K562 (cell line): ENCODE data around the gene ZC3H6. TPM values are rescaled to one million over a fixed set of nuclear protein-coding genes. Genes with fewer than 3 reads are reported as not detected.
A peak's percentile ranks its signal among the peaks of the same experiment; 100 is the strongest.

ENCODE experiments used
- ATAC-seq: fragments of 200-7000 bp; cut with Tn5 transposase; 3 replicates; pipeline ENCODE4 v1.9.1; 2020; ENCODE audit warnings: moderate library complexity
- BruUV-seq: library from RNA; stranded (reverse); fragments of 400-500 nt; replicated peaks from 2 replicates; lab custom pipeline; 2021; lab: Mats Ljungman, UMichigan
- CTCF ChIA-PET: fragments of 300-600 bp; formaldehyde crosslinking; extraction: SDS; loops from one replicate; lab custom pipeline; 2021; ENCODE audit warnings: low intra/inter-chr PET ratio; lab: Yijun Ruan, JAX
- POLR2A ChIA-PET: fragments of 300-600, 350-650 bp; sonication (Branson Sonifier 250); formaldehyde crosslinking; extraction: SDS; loops from one replicate; lab custom pipeline; 2021; ENCODE audit warnings: antibody characterized with exemption, inconsistent platforms; lab: Yijun Ruan, JAX
- DNase-seq, 4 experiments: peaks; one replicate each; pipeline versions ENCODE4 v3.0.0 to v3.0.0-alpha.2; 2011 to 2018; ENCODE audit warnings: low spot score in 3 of 4, mixed read lengths in 3 of 4; ENCODE audit errors: extremely low read depth in 1 of 4
- FAIRE-seq: peaks from 2 replicates; lab custom pipeline; 2011; peaks lifted over from hg19 to GRCh38; lab: Jason Lieb, UNC
- H2AFZ ChIP-seq: 2 replicates; pipeline ENCODE4 v1.6.0; 2011; ENCODE audit warnings: low read depth, low read length, control low read depth, inconsistent platforms
- H3K27ac ChIP-seq: fragments of 200-600 bp; 3 replicates; pipeline ENCODE4 v1.8.0; 2011; ENCODE audit warnings: low read depth, mild to moderate bottlenecking, control low read depth, inconsistent platforms, low read length, moderate library complexity, mixed read lengths; ENCODE audit errors: extremely low read depth
- H3K27me3 ChIP-seq, 2 experiments: fragments of 300-600 bp in 1 of 2; 2 replicates in 1 of 2; 3 replicates in 1 of 2; pipeline versions ENCODE4 v1.6.0 to v1.8.0; 2011; ENCODE audit warnings: inconsistent platforms in 2 of 2, low read length in 2 of 2, mild to moderate bottlenecking in 1 of 2, mixed read lengths in 1 of 2, moderate library complexity in 1 of 2; ENCODE audit not compliant: control insufficient read depth in 2 of 2, insufficient read depth in 2 of 2
- H3K36me3 ChIP-seq: fragments of 300-600 bp; 3 replicates; pipeline ENCODE4 v1.8.0; 2011; ENCODE audit warnings: mild to moderate bottlenecking, low read length, inconsistent platforms; ENCODE audit not compliant: control insufficient read depth, insufficient read depth
- H3K4me1 ChIP-seq, 2 experiments: fragments of 200-600 bp in 1 of 2; replicated peaks in 1 of 2; 2 replicates in 1 of 2; 3 replicates in 1 of 2; pipeline versions ENCODE4 v1.5.1 to v1.8.0; 2011; ENCODE audit warnings: inconsistent platforms in 2 of 2, low read length in 2 of 2, mild to moderate bottlenecking in 1 of 2, mixed read lengths in 1 of 2, moderate library complexity in 1 of 2; ENCODE audit not compliant: control insufficient read depth in 2 of 2, insufficient read depth in 2 of 2
- H3K4me2 ChIP-seq: 2 replicates; pipeline ENCODE4 v1.6.1; 2011; ENCODE audit warnings: low read length, control low read depth, inconsistent platforms, mixed read lengths; ENCODE audit not compliant: insufficient read depth
- H3K4me3 ChIP-seq: fragments of 200-600 bp; sonication (generic), shearing (Covaris generic); 2 replicates; pipeline ENCODE4 v1.5.1; 2016; ENCODE audit warnings: control low read depth, inconsistent platforms
- H3K79me2 ChIP-seq: fragments of 200-600 bp; 3 replicates; pipeline ENCODE4 v1.8.0; 2011; ENCODE audit warnings: low read length, inconsistent platforms; ENCODE audit not compliant: control insufficient read depth, insufficient read depth
- H3K9ac ChIP-seq, 2 experiments: 2 replicates each; pipeline versions ENCODE4 v1.6.0 to v1.6.1; 2011; ENCODE audit warnings: low read depth in 2 of 2, low read length in 2 of 2, control low read depth in 1 of 2, inconsistent platforms in 1 of 2, mild to moderate bottlenecking in 1 of 2, mixed read lengths in 1 of 2; ENCODE audit not compliant: insufficient read depth in 1 of 2
- H3K9me1 ChIP-seq: one replicate; pipeline ENCODE4 v1.6.0; 2011; ENCODE audit warnings: inconsistent platforms, mild to moderate bottlenecking, low read length, moderate library complexity; ENCODE audit not compliant: control insufficient read depth, insufficient read depth
- H3K9me3 ChIP-seq: replicated peaks from 2 replicates; pipeline ENCODE4 v1.5.1; 2011; ENCODE audit warnings: low read depth, low read length, inconsistent platforms; ENCODE audit not compliant: control insufficient read depth, insufficient read depth
- H4K20me1 ChIP-seq: replicated peaks from 2 replicates; pipeline ENCODE4 v1.6.1; 2011; ENCODE audit warnings: low read length, inconsistent platforms, mixed read lengths; ENCODE audit not compliant: control insufficient read depth, insufficient read depth
- CBFA2T2 ChIP-seq: fragments of 450-650 bp; conservative IDR thresholded peaks from 2 replicates; pipeline ENCODE4 v1.6.1; 2017; ENCODE audit warnings: mild to moderate bottlenecking
- CHD2 ChIP-seq: IDR thresholded peaks from 2 replicates; pipeline ENCODE4 v1.6.1; 2011; ENCODE audit warnings: low read depth, low read length
- CSDE1 ChIP-seq, 2 experiments: fragments of 450-650 bp; IDR thresholded peaks; 2 replicates each; pipeline ENCODE4 v1.6.1; 2016; ENCODE audit warnings: mild to moderate bottlenecking in 1 of 2
- CXXC5 ChIP-seq: fragments of 250-450 bp; sonication (Bioruptor Pico); IDR thresholded peaks from 2 replicates; pipeline ENCODE4 v1.8.0; 2022; ENCODE audit warnings: inconsistent platforms, mild to moderate bottlenecking, moderate library complexity
- FOXA3 ChIP-seq, 2 experiments: fragments of 450-650 bp in 1 of 2; sonication (generic) in 1 of 2; formaldehyde crosslinking; IDR thresholded peaks in 1 of 2; conservative IDR thresholded peaks in 1 of 2; 2 replicates each; pipeline versions ENCODE4 v1.4.0 to v1.8.0; 2020 to 2022; ENCODE audit warnings: mild to moderate bottlenecking in 2 of 2, missing genetic modification reagents in 1 of 2
- FOXJ2 ChIP-seq: fragments of 200-800 bp; sonication (Bioruptor generic); IDR thresholded peaks from 2 replicates; pipeline ENCODE4 v1.6.1; 2016; ENCODE audit warnings: missing genetic modification characterization, missing compliant biosample characterization
- MTA3 ChIP-seq: fragments of 450-650 bp; formaldehyde crosslinking; IDR thresholded peaks from 2 replicates; pipeline ENCODE4 v1.6.1; 2017; ENCODE audit warnings: mild to moderate bottlenecking, borderline replicate concordance
- NFE2L1 ChIP-seq: fragments of 450-650 bp; IDR thresholded peaks from 2 replicates; pipeline ENCODE4 v1.6.1; 2016; ENCODE audit warnings: missing genetic modification characterization, low read depth, mild to moderate bottlenecking, missing compliant biosample characterization, moderate library complexity, borderline replicate concordance
- NR0B1 ChIP-seq: fragments of 450-650 bp; IDR thresholded peaks from one replicate; pipeline ENCODE4 v1.6.1; 2018; ENCODE audit warnings: mild to moderate bottlenecking, moderate library complexity; ENCODE audit not compliant: partially characterized antibody
- POLR2AphosphoS5 ChIP-seq: IDR thresholded peaks from 2 replicates; pipeline ENCODE4 v1.6.1; 2011; ENCODE audit warnings: mild to moderate bottlenecking, low read depth, low read length, moderate library complexity; ENCODE audit not compliant: control insufficient read depth, insufficient read depth
- RBM14 ChIP-seq: fragments of 200-400 bp; formaldehyde crosslinking; IDR thresholded peaks from 2 replicates; pipeline ENCODE4 v1.6.1; 2018; ENCODE audit warnings: low read depth, mild to moderate bottlenecking, low read length, moderate library complexity, borderline replicate concordance; ENCODE audit not compliant: insufficient read depth
- SMARCA4 ChIP-seq: fragments of 450-650 bp; IDR thresholded peaks from 2 replicates; pipeline ENCODE4 v1.6.1; 2016
- SMARCA5 ChIP-seq: fragments of 450-650 bp; IDR thresholded peaks from 2 replicates; pipeline ENCODE4 v1.6.1; 2016
- TAF1 ChIP-seq: IDR thresholded peaks from 2 replicates; pipeline ENCODE4 v1.6.1; 2011; ENCODE audit warnings: mild to moderate bottlenecking, low read length, moderate library complexity; ENCODE audit not compliant: insufficient read depth, control insufficient read depth, severe bottlenecking; ENCODE audit errors: extremely low read depth
- TEAD2 ChIP-seq: fragments of 450-650 bp; IDR thresholded peaks from 2 replicates; pipeline ENCODE4 v1.6.1; 2016; ENCODE audit warnings: missing genetic modification characterization, control low read depth, missing compliant biosample characterization
- THRA ChIP-seq: fragments of 450-650 bp; IDR thresholded peaks from 2 replicates; pipeline ENCODE4 v1.6.1; 2017; ENCODE audit warnings: mild to moderate bottlenecking, moderate library complexity
- ZNF121 ChIP-seq: sonication (generic); formaldehyde crosslinking; conservative IDR thresholded peaks from 2 replicates; pipeline ENCODE4 v1.8.0; 2022; ENCODE audit warnings: missing genetic modification reagents
- ZNF589 ChIP-seq: fragments of 200-800 bp; sonication (Bioruptor generic); IDR thresholded peaks from 2 replicates; pipeline ENCODE4 v1.6.1; 2016; ENCODE audit warnings: low read depth, missing genetic modification characterization, missing compliant biosample characterization
- ZNF639 ChIP-seq, 2 experiments: fragments of 200-800 bp in 1 of 2; sonication (Bioruptor generic) in 1 of 2; sonication (generic) in 1 of 2; formaldehyde crosslinking in 1 of 2; IDR thresholded peaks in 1 of 2; conservative IDR thresholded peaks in 1 of 2; 2 replicates each; pipeline versions ENCODE4 v1.5.0 to v1.6.1; 2016 to 2020; ENCODE audit warnings: missing compliant biosample characterization in 1 of 2, missing genetic modification characterization in 1 of 2, missing genetic modification reagents in 1 of 2
- whole genome bisulfite sequencing: fragments of 100-300 bp; shearing (Covaris generic); methylation state at CpG from one replicate; pipeline ENCODE4 v1.1.6; 2016; ENCODE audit warnings: low coverage, mixed read lengths; ENCODE audit not compliant: insufficient coverage; ENCODE audit errors: missing lambda C conversion rate; 5-methylcytosine and 5-hydroxymethylcytosine counted together
- in situ Hi-C: fragments of 300-500 bp; cut with MboI; formaldehyde crosslinking; loops from 4 replicates; pipeline ENCODE4 v1.15.0; 2018; ENCODE audit warnings: inconsistent platforms, mixed read lengths
- intact Hi-C: fragments of 100-400 bp; cut with micrococcal nuclease; formaldehyde crosslinking; loops from 2 replicates; pipeline ENCODE4 v1.14.2; 2022
- polyA plus RNA-seq, 8 experiments: library from polyadenylated mRNA; depleted of rRNA in 4 of 8; stranded (reverse) in 5 of 8; unstranded in 3 of 8; fragments of >200 nt; fragmentation: Nextera tagmentation in 2 of 8; fragmentation: Illumina TruSeq in 1 of 8; extraction: Ambion mirVana in 2 of 8; extraction: Trizol in 1 of 8; gene quantifications; 2 replicates each; pipeline versions ENCODE4 v1.2.1 to v1.2.3, GENCODE V29; 2011 to 2014; ENCODE audit warnings: inconsistent platforms in 1 of 8, missing spikeins in 1 of 8
- total RNA-seq, 7 experiments: library from RNA; depleted of rRNA in 6 of 7; stranded (reverse); fragments of >200 nt in 6 of 7; fragmentation: Illumina TruSeq in 2 of 7; extraction: Trizol in 2 of 7; gene quantifications; 2 replicates each; pipeline versions ENCODE4 v1.2.1 to v1.2.3, GENCODE V29; 2011 to 2021; ENCODE audit warnings: low replicate concordance in 1 of 7

Gene ZC3H6
- total and polyA plus RNA-seq, 9 of the 15 experiments (the other 6 are each of a cell fraction or from before 2014, with no cell fraction given), result 0.45 to 1.9 (median 1.5) TPM

GRCh38 chr2:112272669-112273068, 2.7 kb upstream of the ZC3H6 start:
- intact Hi-C loops, result no loop called here
- peak overlapping the region; percentile 3 to 98; a peak in 3 of 4 replicates for H3K9ac ChIP-seq
- in situ Hi-C loops, result loop anchor here (25.0 kb wide), 1 partner anchor 215 kb away; the partner anchor contains the start of gene TTL
- H3K27me3 ChIP-seq, result no peaks in the 10 kb centered on the region
- no peaks in the 10 kb centered on the region for H3K9me1 ChIP-seq
- CTCF ChIA-PET, result no interaction called here
- peaks cover 9 to 16% of the 10 kb centered on the region in 2 experiments for H3K4me1 ChIP-seq
- H3K79me2 ChIP-seq, result peaks cover 18% of the 10 kb centered on the region; the same call in 2 of the 3 replicates
- no peaks in the 10 kb centered on the region for H4K20me1 ChIP-seq
- no TSS peak for BruUV-seq
- H2AFZ ChIP-seq, result peak overlapping the region; percentile 94
- POLR2A ChIA-PET, result interaction anchor here (0.6 to 2.4 kb wide), 6 partner anchors 8 to 179 kb away, joined by 3 to 16 read pairs (median 4); partner anchors contain the start of gene ZC3H8
- peak overlapping the region; percentile 74 for H3K4me2 ChIP-seq
- peak; percentile 86 for FAIRE-seq
- peak; percentile 21 to 82 (median 34) for DNase-seq
- peak; percentile 10 for ATAC-seq
- peak overlapping the region; percentile 65; the same call in 1 of the 2 replicates for H3K4me3 ChIP-seq
- 0% methylated on average over 5 of the region's 5 CpGs for WGBS
- no peaks in the 10 kb centered on the region for H3K36me3 ChIP-seq
- H3K9me3 ChIP-seq, result peaks cover 9% of the 10 kb centered on the region; the same call in 1 of the 2 replicates
- H3K27ac ChIP-seq, result peak overlapping the region; percentile 97
- TF ChIP-seq TAF1 (no peak), RBM14 (no peak), CXXC5 (CRISPR knock-in tag) (peak; percentile 71), CHD2 (no peak), ZNF639 (CRISPR knock-in tag; conservative IDR thresholded peaks at IDR 0.05 in 1 of 2, IDR thresholded peaks at IDR 0.05 in 1 of 2) (no peak; a peak in 1 of 4 replicates), CSDE1 (IDR thresholded peaks at IDR 0.05) (no peak), SMARCA5 (no peak), THRA (no peak), ZNF589 (no peak; the same call in 1 of the 2 replicates), FOXA3 (CRISPR knock-in tag; conservative IDR thresholded peaks at IDR 0.05 in 1 of 2, IDR thresholded peaks at IDR 0.05 in 1 of 2) (no peak), SMARCA4 (peak; percentile 90), NR0B1 (no peak), CBFA2T2 (peak; percentile 52), MTA3 (peak; percentile 45; the same call in 1 of the 2 replicates), ZNF121 (no peak), NFE2L1 (tag) (no peak), POLR2AphosphoS5 (0 out of 2 replicates have a peak, but pooled peaks have one; percentile 36), FOXJ2 (tag) (no peak), TEAD2 (no peak)
